ENCODE results near the gene USP10.

Gene USP10

GRCh38 chr16:84699712-84700445 lies at the start of gene USP10:
Gene USP10, plus strand, starts transcription at chr16:84700000. Its CDS starts 91 bp downstream, at chr16:84700091.
- peak; percentile 83 for DNase-seq

GRCh38 chr16:84650062-84650991 lies 49.5 kb upstream of the USP10 start:
- DNase-seq = peak; percentile 71

- no peak for DNase-seq
Measured at GRCh38 chr16:84652566-84652965, 47.2 kb upstream of the USP10 start.

- DNase-seq = no peak
Measured at GRCh38 chr16:84654238-84654637, 45.6 kb upstream of the USP10 start.

- DNase-seq = no peak
Measured at GRCh38 chr16:84654998-84655397, 44.8 kb upstream of the USP10 start.

- DNase-seq = no peak
Measured at GRCh38 chr16:84656649-84657048, 43.2 kb upstream of the USP10 start.

GRCh38 chr16:84657229-84657837 lies 42.5 kb upstream of the USP10 start:
- no peak for DNase-seq

GRCh38 chr16:84658690-84659089 lies 41.1 kb upstream of the USP10 start:
- DNase-seq = no peak

- no peak for DNase-seq
Measured at GRCh38 chr16:84659656-84660300, 40.0 kb upstream of the USP10 start.

GRCh38 chr16:84660973-84661372 lies 38.8 kb upstream of the USP10 start:
- no peak for DNase-seq

- DNase-seq = no peak
Measured at GRCh38 chr16:84661418-84662060, 38.3 kb upstream of the USP10 start.

GRCh38 chr16:84662471-84662870 lies 37.3 kb upstream of the USP10 start:
- DNase-seq = no peak

- DNase-seq = no peak
Measured at GRCh38 chr16:84663433-84664101, 36.2 kb upstream of the USP10 start.

GRCh38 chr16:84665359-84665758 lies 34.4 kb upstream of the USP10 start:
- DNase-seq = no peak

- DNase-seq = no peak
Measured at GRCh38 chr16:84665843-84666242, 34.0 kb upstream of the USP10 start.

GRCh38 chr16:84667600-84668309 lies 32.0 kb upstream of the USP10 start:
- DNase-seq = no peak

GRCh38 chr16:84670063-84670462 lies 29.7 kb upstream of the USP10 start:
- no peak for DNase-seq

- DNase-seq = peak; percentile 69
Measured at GRCh38 chr16:84672276-84673202, 27.3 kb upstream of the USP10 start.

- no peak for DNase-seq
Measured at GRCh38 chr16:84673203-84673535, 26.6 kb upstream of the USP10 start.

- no peak for DNase-seq
Measured at GRCh38 chr16:84673561-84673960, 26.2 kb upstream of the USP10 start.

Measured in EL (cell line).